RKO (cell line): ENCODE data around the gene GABRG1.

ENCODE experiments used
- DNase-seq: peaks from one replicate; pipeline ENCODE4 v3.0.0-alpha.2; 2016; ENCODE audit warnings: low spot score

GABRG1 gene

GRCh38 chr4:46123913-46124755 is at the start of gene GABRG1:
TSS of gene GABRG1 (minus strand) at chr4:46124054. CDS start at chr4:46123913, 141 bp downstream.
- DNase-seq: no peak

GRCh38 chr4:46146993-46147392 is 23.1 kb upstream of the GABRG1 start:
- DNase-seq: no peak

GRCh38 chr4:46131498-46132057 is 7.7 kb upstream of the GABRG1 start:
- DNase-seq: no peak

GRCh38 chr4:46124773-46125413 is 1.0 kb upstream of the GABRG1 start:
- no peak for DNase-seq

DNA sequence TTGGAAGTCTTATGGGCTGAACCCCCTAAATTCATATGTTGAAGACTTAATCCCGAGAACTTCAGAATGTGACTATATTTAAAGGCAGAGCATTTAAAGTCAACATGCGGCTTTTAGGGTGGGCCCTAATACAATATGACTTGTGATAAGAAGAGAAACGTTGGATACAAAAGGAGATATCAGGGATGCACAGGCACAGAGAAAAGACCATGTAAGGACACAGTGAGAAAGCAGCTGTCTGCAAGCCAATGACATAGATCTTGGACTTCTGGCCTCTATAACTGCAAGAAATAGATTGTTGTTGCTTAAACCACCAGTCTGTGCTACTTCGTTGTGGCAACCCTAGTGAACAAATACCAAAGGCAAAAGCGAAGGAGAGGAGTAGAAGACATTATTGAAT is 42.2 kb downstream of the GABRG1 start:
- DNase-seq: no peak

- DNase-seq: no peak
Observed at GRCh38 chr4:46081248-46081647, 42.6 kb downstream of the GABRG1 start.

- DNase-seq: no peak
Observed at GRCh38 chr4:46073778-46074177, 50.1 kb downstream of the GABRG1 start.

DNA sequence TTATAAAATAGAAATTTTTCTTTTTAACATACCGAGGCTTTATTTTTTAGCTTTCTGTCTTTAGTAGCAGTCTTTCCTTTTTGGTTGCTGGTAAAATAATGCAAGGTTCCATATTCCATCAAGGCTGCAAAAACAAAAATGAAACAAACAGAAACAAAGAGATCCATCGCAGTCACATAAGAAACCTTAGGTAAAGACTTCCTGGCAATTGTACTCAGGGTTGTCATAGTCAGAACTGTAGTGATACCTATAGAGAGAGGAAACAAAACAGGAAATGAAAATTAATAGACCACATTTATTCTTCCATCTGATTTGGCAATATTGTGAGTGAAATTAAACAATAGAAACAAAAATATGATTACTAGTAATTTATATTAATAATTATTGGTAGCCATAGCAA is 72.5 kb downstream of the GABRG1 start:
- no peak for DNase-seq

DNA sequence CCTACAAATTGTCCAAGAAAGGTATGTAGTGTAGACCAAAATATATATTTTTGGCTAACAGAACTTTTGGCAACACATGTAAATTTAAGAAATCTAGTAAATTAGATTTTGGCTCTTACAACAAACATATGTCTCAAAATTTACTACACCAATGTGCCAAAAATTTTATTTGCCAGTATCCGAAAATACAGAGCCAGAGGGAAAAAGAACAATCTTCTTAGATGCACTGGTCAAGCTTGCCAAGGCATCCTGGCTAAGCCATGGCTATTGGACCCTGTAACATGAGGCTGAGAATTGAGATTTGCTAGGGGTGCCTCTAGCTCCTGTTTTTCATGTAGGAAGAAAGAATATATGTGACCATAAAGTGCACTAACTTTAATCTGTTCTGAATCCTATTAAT is 91.8 kb downstream of the GABRG1 start:
- DNase-seq: no peak

- DNase-seq: no peak
Observed at GRCh38 chr4:46016306-46016705, 107.5 kb downstream of the GABRG1 start.

GRCh38 chr4:45992728-45993127 is 131.1 kb downstream of the GABRG1 start:
- DNase-seq: no peak

- DNase-seq: no peak
Observed at GRCh38 chr4:45989775-45990174, 134.1 kb downstream of the GABRG1 start.

- DNase-seq: no peak
Observed at GRCh38 chr4:45987858-45988257, 136.0 kb downstream of the GABRG1 start.
